Measurements from ENCODE around the gene NSUN4. TPM values are rescaled to one million over a fixed set of nuclear protein-coding genes. Genes with fewer than 3 reads are reported as not detected.
"Not testable (repeated sequence)": the region's sequence is repeated elsewhere in the genome, so short reads cannot be mapped to it uniquely, and the experiment has no call there.

The NSUN4 gene
- polyA plus RNA-seq, 3 donors, result 25.5 to 33.1 (median 32.9) TPM

DNA sequence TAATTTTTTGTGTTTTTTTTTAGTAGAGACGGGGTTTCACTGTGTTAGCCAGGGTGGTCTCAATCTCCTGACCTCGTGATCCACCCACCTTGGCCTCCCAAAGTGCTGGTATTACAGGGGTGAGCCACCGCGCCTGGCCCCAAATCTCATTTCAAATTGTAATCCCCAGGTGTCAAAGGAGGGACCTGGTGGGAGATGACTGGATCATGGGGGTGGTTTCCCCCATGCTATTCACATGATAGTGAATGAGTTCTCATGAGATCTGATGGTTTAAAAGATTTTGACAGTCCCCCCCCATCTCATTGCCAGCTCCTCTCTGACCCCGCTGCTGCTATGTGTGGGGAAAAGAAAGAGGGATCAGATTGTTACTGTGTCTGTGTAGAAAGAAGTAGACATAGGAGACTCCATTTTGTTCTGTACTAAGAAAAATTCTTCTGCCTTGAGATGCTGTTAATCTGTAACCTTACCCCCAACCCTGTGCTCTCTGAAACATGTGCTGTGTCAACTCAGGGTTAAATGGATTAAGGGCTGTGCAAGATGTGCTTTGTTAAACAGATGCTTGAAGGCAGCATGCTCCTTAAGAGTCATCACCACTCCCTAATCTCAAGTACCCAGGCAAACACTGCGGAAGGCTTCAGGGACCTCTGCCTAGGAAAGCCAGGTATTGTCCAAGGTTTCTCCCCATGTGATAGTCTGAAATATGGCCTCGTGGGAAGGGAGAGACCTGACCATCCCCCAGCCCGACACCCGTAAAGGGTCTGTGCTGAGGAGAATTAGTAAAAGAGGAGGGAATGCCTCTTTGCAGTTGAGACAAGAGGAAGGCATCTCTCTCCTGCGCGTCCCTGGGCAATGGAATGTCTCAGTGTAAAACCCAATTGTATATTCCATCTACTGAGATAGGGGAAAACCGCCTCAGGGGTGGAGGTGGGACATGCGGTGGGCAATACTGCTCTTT lies 20.4 kb upstream of the NSUN4 start:
- not testable (repeated sequence) for DNase-seq

GRCh38 chr1:46322191-46322590 lies 18.4 kb upstream of the NSUN4 start:
- not testable (repeated sequence) for DNase-seq

GRCh38 chr1:46325285-46326076 lies 15.1 kb upstream of the NSUN4 start:
- not testable (repeated sequence) for DNase-seq

DNA sequence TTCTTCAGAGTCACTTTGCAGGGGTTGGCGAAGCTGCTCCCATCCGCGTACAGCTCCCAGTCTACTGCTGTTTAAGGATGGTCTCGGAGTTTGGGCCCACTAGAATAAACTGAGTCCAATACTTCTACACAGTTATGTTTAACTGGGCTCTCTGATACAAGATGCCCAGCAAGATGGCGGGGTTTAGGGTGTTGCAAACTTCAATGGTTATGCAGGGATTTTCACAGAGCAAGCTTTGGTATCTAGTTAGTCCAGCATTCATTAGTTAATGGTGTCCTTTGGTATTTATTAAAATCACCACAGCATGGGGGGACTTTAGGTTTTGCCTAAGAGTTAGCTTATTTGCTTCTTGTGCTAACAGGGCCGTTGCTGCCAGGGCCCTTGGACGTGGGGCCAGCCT lies 12.4 kb upstream of the NSUN4 start:
- DNase-seq, result not testable (repeated sequence)

DNA sequence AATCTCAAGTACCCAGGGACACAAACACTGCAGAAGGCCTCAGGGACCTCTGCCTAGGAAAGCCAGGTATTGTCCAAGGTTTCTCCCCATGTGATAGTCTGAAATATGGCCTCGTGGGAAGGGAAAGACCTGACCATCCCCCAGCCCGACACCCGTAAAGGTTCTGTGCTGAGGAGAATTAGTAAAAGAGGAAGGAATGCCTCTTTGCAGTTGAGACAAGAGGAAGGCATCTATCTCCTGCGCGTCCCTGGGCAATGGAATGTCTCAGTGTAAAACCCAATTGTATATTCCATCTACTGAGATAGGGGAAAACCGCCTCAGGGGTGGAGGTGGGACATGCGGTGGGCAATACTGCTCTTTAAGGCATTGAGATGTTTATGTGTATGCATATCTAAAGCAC lies 10.8 kb upstream of the NSUN4 start:
- not testable (repeated sequence) for DNase-seq

GRCh38 chr1:46330381-46330780 lies 10.2 kb upstream of the NSUN4 start:
- DNase-seq, result not testable (repeated sequence)

DNA sequence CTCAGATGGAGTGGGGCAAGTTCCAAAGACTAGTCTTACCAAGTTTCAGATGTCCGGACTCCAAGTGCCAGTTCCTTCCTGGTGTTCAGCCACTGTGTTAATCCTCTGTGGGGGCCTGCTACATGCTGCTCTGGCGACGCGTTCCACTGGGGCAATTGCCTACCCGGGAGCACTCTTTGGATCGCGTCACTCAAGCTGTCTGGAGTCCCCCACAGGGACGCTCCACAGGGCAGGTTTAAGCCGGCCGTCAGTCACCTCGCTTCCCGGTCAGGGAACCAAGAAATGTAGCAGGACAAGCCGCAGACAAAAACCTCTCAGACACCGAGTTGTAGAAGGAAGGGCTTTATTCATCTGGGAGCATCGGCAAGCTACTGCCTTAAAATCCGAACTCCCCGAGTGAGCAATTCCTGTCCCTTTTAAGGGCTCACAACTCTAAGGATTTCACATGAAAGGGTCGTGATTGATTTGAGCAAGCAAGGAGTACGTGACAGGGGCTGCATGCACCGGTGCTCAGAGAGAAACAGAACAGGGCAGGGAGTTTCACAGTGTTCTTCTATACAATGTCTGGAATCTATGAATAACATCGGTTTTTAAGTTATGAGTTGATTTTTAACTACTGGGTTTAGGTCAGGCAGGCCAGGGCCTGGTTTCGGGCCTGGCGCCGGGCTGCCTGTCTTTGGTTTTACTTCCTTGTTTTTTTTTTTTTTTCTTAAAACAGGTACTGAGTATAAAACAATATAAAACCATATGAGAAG lies 8.6 kb upstream of the NSUN4 start:
- DNase-seq, result not testable (repeated sequence)

- DNase-seq, result no peak
These were observed 7.1 kb upstream of the NSUN4 start for GRCh38 chr1:46333300-46334029.

DNA sequence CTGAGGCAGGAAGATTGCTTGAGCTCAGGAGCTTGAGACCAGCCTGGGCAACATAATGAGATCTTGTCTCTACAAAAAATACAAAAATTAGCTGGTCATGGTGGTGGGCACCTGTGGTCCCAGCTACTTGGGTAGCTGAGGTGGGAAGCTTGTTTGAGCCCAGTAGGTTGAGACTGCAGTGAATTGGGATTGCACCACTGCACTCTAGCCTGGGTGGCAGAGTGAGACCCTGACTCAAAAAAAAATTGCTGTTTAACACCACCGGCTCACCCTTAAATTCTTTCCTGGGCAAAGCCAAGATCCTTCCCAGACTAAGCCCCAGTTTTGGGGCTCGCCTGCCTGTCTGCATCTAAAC lies 6.6 kb upstream of the NSUN4 start:
- no peak for DNase-seq

GRCh38 chr1:46335081-46335480 lies 5.5 kb upstream of the NSUN4 start:
- no peak for DNase-seq

- not testable (repeated sequence) for DNase-seq
These were observed 3.2 kb upstream of the NSUN4 start for GRCh38 chr1:46337409-46337808.

GRCh38 chr1:46341222-46342083 lies 846 bp downstream of the NSUN4 start:
- DNase-seq, result no peak

GRCh38 chr1:46342084-46342656 lies 1.6 kb downstream of the NSUN4 start:
- DNase-seq, result no peak

DNA sequence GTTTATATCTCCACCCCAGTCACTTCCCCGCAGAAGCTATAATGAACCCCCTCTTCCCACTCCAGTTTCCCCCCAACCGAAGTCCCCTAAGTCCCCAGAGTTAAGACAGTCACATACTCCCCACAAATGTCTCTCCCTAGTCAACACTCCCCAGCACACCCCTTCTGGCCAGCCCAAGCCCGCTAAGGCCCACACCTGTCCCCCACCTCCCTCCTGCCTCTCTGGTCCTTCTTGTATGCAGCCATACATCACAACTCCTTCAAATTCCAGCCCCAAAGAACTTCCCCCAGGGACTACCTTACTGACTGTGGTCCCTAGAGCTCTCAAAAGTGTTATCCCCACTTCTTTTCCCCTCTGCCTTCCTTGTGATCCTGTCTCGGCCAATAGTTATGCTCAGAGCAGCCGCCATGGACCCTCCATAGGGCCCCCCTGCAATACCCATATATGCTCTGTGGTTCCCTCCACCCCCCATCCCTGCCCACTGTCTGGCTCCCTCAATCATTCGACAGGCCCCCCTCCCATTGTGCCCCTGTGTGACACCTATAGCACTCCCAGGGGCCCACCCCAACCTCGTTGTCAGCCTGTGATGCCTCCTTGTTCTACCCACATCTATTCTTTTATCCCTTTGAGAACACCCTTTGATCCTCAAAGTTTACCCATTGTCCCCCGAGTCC lies 2.2 kb downstream of the NSUN4 start:
- DNase-seq, result no peak

GRCh38 chr1:46343351-46343695 lies 2.7 kb downstream of the NSUN4 start:
- DNase-seq, result no peak

DNA sequence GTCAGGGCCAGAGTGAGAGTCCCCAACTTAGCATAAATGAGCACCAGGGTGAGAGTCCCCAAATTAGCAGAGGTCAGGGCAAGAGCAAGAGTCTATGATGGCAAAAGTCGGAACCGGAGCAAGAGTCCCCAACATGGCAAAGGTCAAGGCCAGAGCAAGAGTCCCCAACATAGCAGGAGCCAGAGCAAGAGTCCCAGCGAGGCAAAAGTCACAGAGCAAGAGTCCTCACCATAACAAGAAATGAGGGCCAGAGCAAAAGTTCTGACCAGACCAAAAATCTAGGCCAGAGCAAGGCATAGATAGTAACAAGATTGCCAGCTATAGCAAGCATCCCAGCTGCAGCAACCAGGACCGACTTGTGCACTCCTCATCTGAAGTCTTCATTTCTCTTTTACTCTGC lies 3.1 kb downstream of the NSUN4 start:
- no peak for DNase-seq

GRCh38 chr1:46344481-46344880 lies 3.9 kb downstream of the NSUN4 start:
- no peak for DNase-seq

DNA sequence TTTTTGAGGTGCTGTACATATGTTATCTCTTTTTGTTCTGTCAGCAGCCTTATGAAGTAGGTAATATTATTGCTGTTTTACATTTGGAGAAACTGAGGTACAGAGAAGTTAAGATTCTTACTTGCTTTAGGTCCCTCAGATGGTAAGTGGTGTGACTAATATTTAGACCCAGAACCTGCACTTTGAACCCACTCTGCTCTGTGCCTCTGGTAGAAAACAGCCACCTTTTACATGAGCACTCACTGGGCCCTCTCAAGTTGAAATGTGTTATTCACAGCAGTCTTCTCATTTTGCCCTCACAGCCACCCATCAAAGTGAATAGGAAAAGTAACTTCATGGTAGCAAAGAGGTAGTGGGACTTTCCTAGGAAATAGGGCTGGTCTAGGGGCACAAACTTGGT lies 4.7 kb downstream of the NSUN4 start:
- no peak for DNase-seq

DNA sequence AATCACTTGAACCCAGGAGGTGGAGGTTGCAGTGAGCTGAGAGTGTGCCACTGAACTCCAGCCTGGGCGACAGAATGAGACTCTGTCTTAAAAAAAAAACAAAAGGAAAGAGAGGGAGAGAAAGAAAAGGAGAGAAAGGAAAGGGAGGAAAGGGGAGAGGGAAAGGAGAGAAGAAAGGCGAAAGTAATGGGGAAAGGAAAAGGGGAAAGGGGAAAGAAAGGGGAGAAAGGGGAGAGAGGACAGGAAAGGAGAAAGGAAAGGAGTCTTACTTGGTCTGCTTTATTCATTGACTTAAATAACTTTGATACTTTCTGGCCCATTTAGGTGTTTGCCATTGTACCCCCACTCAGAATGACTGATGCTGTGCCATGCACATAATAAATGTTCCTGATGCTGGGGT lies 11.8 kb downstream of the NSUN4 start:
- no peak for DNase-seq

GRCh38 chr1:46355920-46356319 lies 15.3 kb downstream of the NSUN4 start:
- not testable (repeated sequence) for DNase-seq
